A549 (cell line): ENCODE measurements around the gene MGAT2.

ENCODE experiments used
- CTCF ChIP-seq: fragments of >200 bp; sonication (Bioruptor Twin); formaldehyde crosslinking; IDR thresholded peaks from 3 replicates; pipeline ENCODE4 v1.5.1; 2016
- ESRRA ChIP-seq: fragments of 150-350 bp; IDR thresholded peaks from 2 replicates; pipeline ENCODE4 v1.6.1; 2014; ENCODE audit warnings: mild to moderate bottlenecking, low read length, borderline replicate concordance
- MYC ChIP-seq: IDR thresholded peaks from 2 replicates; pipeline ENCODE4 v1.6.1; 2012; ENCODE audit warnings: mild to moderate bottlenecking, inconsistent platforms, low read length, improper control_type of control experiment, borderline replicate concordance
- PBX3 ChIP-seq: IDR thresholded peaks from 2 replicates; pipeline ENCODE4 v1.6.1; 2012
- POLR2A ChIP-seq: IDR thresholded peaks from 2 replicates; pipeline ENCODE4 v1.6.1; 2012; ENCODE audit warnings: mild to moderate bottlenecking, low read length
- POLR2AphosphoS2 ChIP-seq: conservative IDR thresholded peaks from 2 replicates; pipeline ENCODE4 v1.6.1; 2012; ENCODE audit warnings: low read length, improper control_type of control experiment, inconsistent platforms
- RCOR1 ChIP-seq: fragments of 150-350 bp; IDR thresholded peaks from 2 replicates; pipeline ENCODE4 v1.6.1; 2014; ENCODE audit warnings: antibody characterized with exemption, low read length, low read depth
- ZC3H11A ChIP-seq: fragments of 450-650 bp; IDR thresholded peaks from 2 replicates; pipeline ENCODE4 v1.6.1; 2014; ENCODE audit warnings: antibody characterized with exemption, mild to moderate bottlenecking
- TF ChIP-seq, protein P1 (sequence below): fragments of 200-600 bp; sonication (generic); IDR thresholded peaks from 2 replicates; pipeline ENCODE4 v1.6.1; 2016; ENCODE audit warnings: antibody characterized with exemption, mild to moderate bottlenecking, moderate library complexity
- TF ChIP-seq, protein P2 (sequence below): IDR thresholded peaks from 2 replicates; pipeline ENCODE4 v1.6.1; 2012

- TF ChIP-seq MYC: no peak
- no peak for TF ChIP-seq ESRRA
- TF ChIP-seq PBX3: no peak
- no peak for TF ChIP-seq CTCF
- TF ChIP-seq POLR2A: no peak
- TF ChIP-seq, protein P1, sequence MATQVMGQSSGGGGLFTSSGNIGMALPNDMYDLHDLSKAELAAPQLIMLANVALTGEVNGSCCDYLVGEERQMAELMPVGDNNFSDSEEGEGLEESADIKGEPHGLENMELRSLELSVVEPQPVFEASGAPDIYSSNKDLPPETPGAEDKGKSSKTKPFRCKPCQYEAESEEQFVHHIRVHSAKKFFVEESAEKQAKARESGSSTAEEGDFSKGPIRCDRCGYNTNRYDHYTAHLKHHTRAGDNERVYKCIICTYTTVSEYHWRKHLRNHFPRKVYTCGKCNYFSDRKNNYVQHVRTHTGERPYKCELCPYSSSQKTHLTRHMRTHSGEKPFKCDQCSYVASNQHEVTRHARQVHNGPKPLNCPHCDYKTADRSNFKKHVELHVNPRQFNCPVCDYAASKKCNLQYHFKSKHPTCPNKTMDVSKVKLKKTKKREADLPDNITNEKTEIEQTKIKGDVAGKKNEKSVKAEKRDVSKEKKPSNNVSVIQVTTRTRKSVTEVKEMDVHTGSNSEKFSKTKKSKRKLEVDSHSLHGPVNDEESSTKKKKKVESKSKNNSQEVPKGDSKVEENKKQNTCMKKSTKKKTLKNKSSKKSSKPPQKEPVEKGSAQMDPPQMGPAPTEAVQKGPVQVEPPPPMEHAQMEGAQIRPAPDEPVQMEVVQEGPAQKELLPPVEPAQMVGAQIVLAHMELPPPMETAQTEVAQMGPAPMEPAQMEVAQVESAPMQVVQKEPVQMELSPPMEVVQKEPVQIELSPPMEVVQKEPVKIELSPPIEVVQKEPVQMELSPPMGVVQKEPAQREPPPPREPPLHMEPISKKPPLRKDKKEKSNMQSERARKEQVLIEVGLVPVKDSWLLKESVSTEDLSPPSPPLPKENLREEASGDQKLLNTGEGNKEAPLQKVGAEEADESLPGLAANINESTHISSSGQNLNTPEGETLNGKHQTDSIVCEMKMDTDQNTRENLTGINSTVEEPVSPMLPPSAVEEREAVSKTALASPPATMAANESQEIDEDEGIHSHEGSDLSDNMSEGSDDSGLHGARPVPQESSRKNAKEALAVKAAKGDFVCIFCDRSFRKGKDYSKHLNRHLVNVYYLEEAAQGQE: no peak
- TF ChIP-seq ZC3H11A: no peak
- TF ChIP-seq, protein P2, sequence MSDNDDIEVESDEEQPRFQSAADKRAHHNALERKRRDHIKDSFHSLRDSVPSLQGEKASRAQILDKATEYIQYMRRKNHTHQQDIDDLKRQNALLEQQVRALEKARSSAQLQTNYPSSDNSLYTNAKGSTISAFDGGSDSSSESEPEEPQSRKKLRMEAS: no peak
- no peak for TF ChIP-seq RCOR1
- TF ChIP-seq POLR2AphosphoS2: no peak
Observed at GRCh38 chr14:49642163-49642562, 21.6 kb downstream of the MGAT2 start.
